ENCODE data around the gene SYF2. TPM values are rescaled to one million over a fixed set of nuclear protein-coding genes. Genes with fewer than 3 reads are reported as not detected.

Gene SYF2
- total RNA-seq, 1 donor from 2014 or later: 39.9 TPM

GRCh38 chr1:25184001-25184762 lies 48.1 kb downstream of the SYF2 start:
- no peak for DNase-seq (ENCODE audit: low spot score)

GRCh38 chr1:25183126-25183980 lies 48.9 kb downstream of the SYF2 start:
- no peak for DNase-seq (ENCODE audit: low spot score)

- no peak for DNase-seq (ENCODE audit: low spot score)
These were observed 49.7 kb downstream of the SYF2 start for GRCh38 chr1:25182629-25183028.

- DNase-seq (ENCODE audit: low spot score): no peak
These were observed 51.3 kb downstream of the SYF2 start for GRCh38 chr1:25180996-25181395.

- DNase-seq (ENCODE audit: low spot score): no peak
These were observed 53.3 kb downstream of the SYF2 start for GRCh38 chr1:25178917-25179561.

- DNase-seq (ENCODE audit: low spot score): no peak
These were observed 57.3 kb downstream of the SYF2 start for GRCh38 chr1:25174730-25175612.

GRCh38 chr1:25174363-25174729 lies 58.0 kb downstream of the SYF2 start:
- DNase-seq (ENCODE audit: low spot score): no peak

- DNase-seq (ENCODE audit: low spot score): no peak
These were observed 58.4 kb downstream of the SYF2 start for GRCh38 chr1:25173809-25174340.

Other genes with a start within 250 kb of the SYF2 start
- gene RSRP1, start 15.0 kb upstream of the SYF2 start, total RNA-seq: 99.5 TPM
- not detected for gene RHD, start 40.0 kb upstream of the SYF2 start, total RNA-seq
- 71.4 TPM for gene TMEM50A, start 105.8 kb upstream of the SYF2 start, total RNA-seq
- 0.29 TPM for gene RHCE, start 188.3 kb upstream of the SYF2 start, total RNA-seq
- 22.3 TPM for gene MACO1, start 198.4 kb upstream of the SYF2 start, total RNA-seq